Stimulated activated CD8-positive, alpha-beta memory T cell treated with anti-CD3 and anti-CD28 coated beads, Interleukin-12 subunit alpha, Interleukin-12 subunit beta, amount 100 ng/mL, for 4 hours (primary cell): ENCODE results near the gene CNTLN.
"Not testable (repeated sequence)": the region's sequence is repeated elsewhere in the genome, so short reads cannot be mapped to it uniquely, and the experiment has no call there.

Experiments used
- DNase-seq: peaks from one replicate; pipeline ENCODE4 v3.0.0-alpha.2; 2020; ENCODE audit warnings: low read depth

CNTLN gene

GRCh38 chr9:17134396-17135294 is at the start of gene CNTLN:
TSS of gene CNTLN (plus strand) at chr9:17135040. CDS start at chr9:17135066, 26 bp downstream.
- peak; percentile 17 for DNase-seq

GRCh38 chr9:17088566-17088965 is 46.3 kb upstream of the CNTLN start:
- DNase-seq: no peak

- DNase-seq: no peak
These were observed 44.8 kb upstream of the CNTLN start for GRCh38 chr9:17090041-17090440.

- no peak for DNase-seq
These were observed 18.4 kb upstream of the CNTLN start for GRCh38 chr9:17116400-17116837.

GRCh38 chr9:17117372-17117771 is 17.5 kb upstream of the CNTLN start:
- no peak for DNase-seq

GRCh38 chr9:17120203-17120602 is 14.6 kb upstream of the CNTLN start:
- no peak for DNase-seq

- no peak for DNase-seq
These were observed 13.6 kb upstream of the CNTLN start for GRCh38 chr9:17121264-17121663.

GRCh38 chr9:17130291-17130690 is 4.5 kb upstream of the CNTLN start:
- DNase-seq: no peak

- DNase-seq: no peak
These were observed 4.1 kb upstream of the CNTLN start for GRCh38 chr9:17130725-17131124.

GRCh38 chr9:17131494-17131893 is 3.3 kb upstream of the CNTLN start:
- DNase-seq: no peak

GRCh38 chr9:17135295-17136160 is 688 bp downstream of the CNTLN start:
- no peak for DNase-seq

GRCh38 chr9:17137566-17137965 is 2.7 kb downstream of the CNTLN start:
- no peak for DNase-seq

GRCh38 chr9:17138503-17138902 is 3.7 kb downstream of the CNTLN start:
- DNase-seq: no peak

GRCh38 chr9:17140418-17140817 is 5.6 kb downstream of the CNTLN start:
- no peak for DNase-seq

GRCh38 chr9:17148324-17148723 is 13.5 kb downstream of the CNTLN start:
- no peak for DNase-seq

- DNase-seq: no peak
These were observed 24.6 kb downstream of the CNTLN start for GRCh38 chr9:17159469-17159868.

- no peak for DNase-seq
These were observed 25.5 kb downstream of the CNTLN start for GRCh38 chr9:17160327-17160726.

GRCh38 chr9:17165764-17166163 is 30.9 kb downstream of the CNTLN start:
- no peak for DNase-seq

GRCh38 chr9:17166346-17166745 is 31.5 kb downstream of the CNTLN start:
- no peak for DNase-seq

GRCh38 chr9:17171309-17172094 is 36.7 kb downstream of the CNTLN start:
- DNase-seq: no peak

GRCh38 chr9:17177496-17177895 is 42.7 kb downstream of the CNTLN start:
- not testable (repeated sequence) for DNase-seq

- DNase-seq: no peak
These were observed 50.7 kb downstream of the CNTLN start for GRCh38 chr9:17185481-17186029.
